ENCODE results near the gene JPH3.

Gene JPH3

GRCh38 chr16:87628246-87628923 lies 26.1 kb downstream of the JPH3 start:
- no peak for DNase-seq

- DNase-seq, result no peak
Observed at GRCh38 chr16:87628940-87629339, 26.6 kb downstream of the JPH3 start.

- DNase-seq, result no peak
Observed at GRCh38 chr16:87631067-87631466, 28.8 kb downstream of the JPH3 start.

- DNase-seq, result no peak
Observed at GRCh38 chr16:87634411-87634810, 32.1 kb downstream of the JPH3 start.

- DNase-seq, result peak; percentile 59
Observed at GRCh38 chr16:87635541-87636049, 33.3 kb downstream of the JPH3 start.

GRCh38 chr16:87636050-87636684 lies 33.9 kb downstream of the JPH3 start:
- peak; percentile 55 for DNase-seq

GRCh38 chr16:87636741-87637140 lies 34.4 kb downstream of the JPH3 start:
- no peak for DNase-seq

GRCh38 chr16:87637357-87637756 lies 35.0 kb downstream of the JPH3 start:
- no peak for DNase-seq

GRCh38 chr16:87638736-87639135 lies 36.4 kb downstream of the JPH3 start:
- no peak for DNase-seq

- no peak for DNase-seq
Observed at GRCh38 chr16:87641721-87642120, 39.4 kb downstream of the JPH3 start.

- DNase-seq, result no peak
Observed at GRCh38 chr16:87642491-87642890, 40.2 kb downstream of the JPH3 start.

- no peak for DNase-seq
Observed at GRCh38 chr16:87644186-87644585, 41.9 kb downstream of the JPH3 start.

- DNase-seq, result no peak
Observed at GRCh38 chr16:87644596-87644995, 42.3 kb downstream of the JPH3 start.

- no peak for DNase-seq
Observed at GRCh38 chr16:87645802-87646201, 43.5 kb downstream of the JPH3 start.

- no peak for DNase-seq
Observed at GRCh38 chr16:87647431-87648185, 45.3 kb downstream of the JPH3 start.

GRCh38 chr16:87648236-87648635 lies 45.9 kb downstream of the JPH3 start:
- no peak for DNase-seq

- no peak for DNase-seq
Observed at GRCh38 chr16:87648698-87649487, 46.6 kb downstream of the JPH3 start.

- DNase-seq, result no peak
Observed at GRCh38 chr16:87652386-87652785, 50.1 kb downstream of the JPH3 start.

- DNase-seq, result no peak
Observed at GRCh38 chr16:87652799-87653198, 50.5 kb downstream of the JPH3 start.

GRCh38 chr16:87653234-87653633 lies 50.9 kb downstream of the JPH3 start:
- DNase-seq, result peak; percentile 49

GRCh38 chr16:87654826-87655225 lies 52.5 kb downstream of the JPH3 start:
- DNase-seq, result no peak

- DNase-seq, result no peak
Observed at GRCh38 chr16:87656328-87656727, 54.0 kb downstream of the JPH3 start.

GRCh38 chr16:87657621-87658192 lies 55.4 kb downstream of the JPH3 start:
- DNase-seq, result no peak

Measured in COR-L47 (cell line).